ENCODE measurements around the gene TSFM. TPM values are rescaled to one million over a fixed set of nuclear protein-coding genes. Genes with fewer than 3 reads are reported as not detected.

Gene TSFM
- total and polyA plus RNA-seq, 2 donors (not counting 1 experiment from before 2014, with no cell fraction given), result 15.5 to 16.8 TPM

DNA sequence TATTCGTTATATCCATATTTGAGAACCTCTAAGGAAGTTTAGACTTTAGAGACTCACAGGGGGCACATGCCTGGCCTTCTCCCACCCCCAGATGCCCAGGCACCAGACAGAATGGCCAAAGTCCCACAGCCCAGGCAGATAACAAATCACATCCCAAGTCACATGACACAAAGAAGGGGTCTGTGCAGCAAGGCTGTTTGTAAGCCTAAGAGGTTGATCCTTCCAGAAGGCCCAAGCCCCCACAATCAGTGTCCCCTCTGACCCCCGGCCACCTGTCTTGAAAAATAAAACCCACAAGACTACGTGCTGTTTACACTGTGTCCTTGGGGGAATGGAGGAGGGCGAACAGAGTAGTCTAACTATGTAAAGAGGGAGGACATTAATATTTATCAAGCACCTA is 58.9 kb downstream of the TSFM start:
- peak overlapping the region; percentile 6 for H3K27ac ChIP-seq (ENCODE audit: insufficient read depth, low read length)
- no peak for DNase-seq (ENCODE audit: low read depth in 2 of 2)
- H3K27me3 ChIP-seq (ENCODE audit: control insufficient read depth, insufficient read depth, low read length), result no peaks in the 10 kb centered on the region
- peak overlapping the region in 2 of 4 experiments; percentile 86 to 98 for H3K4me3 ChIP-seq (replicated peaks in 1 of 4; ENCODE audit: control extremely low read depth in 1 of 4, insufficient read depth in 1 of 4, low read depth in 3 of 4, low read length in 4 of 4)
- TF ChIP-seq, protein P1, sequence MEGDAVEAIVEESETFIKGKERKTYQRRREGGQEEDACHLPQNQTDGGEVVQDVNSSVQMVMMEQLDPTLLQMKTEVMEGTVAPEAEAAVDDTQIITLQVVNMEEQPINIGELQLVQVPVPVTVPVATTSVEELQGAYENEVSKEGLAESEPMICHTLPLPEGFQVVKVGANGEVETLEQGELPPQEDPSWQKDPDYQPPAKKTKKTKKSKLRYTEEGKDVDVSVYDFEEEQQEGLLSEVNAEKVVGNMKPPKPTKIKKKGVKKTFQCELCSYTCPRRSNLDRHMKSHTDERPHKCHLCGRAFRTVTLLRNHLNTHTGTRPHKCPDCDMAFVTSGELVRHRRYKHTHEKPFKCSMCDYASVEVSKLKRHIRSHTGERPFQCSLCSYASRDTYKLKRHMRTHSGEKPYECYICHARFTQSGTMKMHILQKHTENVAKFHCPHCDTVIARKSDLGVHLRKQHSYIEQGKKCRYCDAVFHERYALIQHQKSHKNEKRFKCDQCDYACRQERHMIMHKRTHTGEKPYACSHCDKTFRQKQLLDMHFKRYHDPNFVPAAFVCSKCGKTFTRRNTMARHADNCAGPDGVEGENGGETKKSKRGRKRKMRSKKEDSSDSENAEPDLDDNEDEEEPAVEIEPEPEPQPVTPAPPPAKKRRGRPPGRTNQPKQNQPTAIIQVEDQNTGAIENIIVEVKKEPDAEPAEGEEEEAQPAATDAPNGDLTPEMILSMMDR (conservative IDR thresholded peaks at IDR 0.05 in 1 of 2, IDR thresholded peaks at IDR 0.05 in 1 of 2; ENCODE audit: low read depth in 1 of 2, low read length in 2 of 2), result no peak
- TF ChIP-seq EZH2 (IDR thresholded peaks at IDR 0.05; ENCODE audit: low read length, missing control alignments), result no peak
- H3K9me3 ChIP-seq (ENCODE audit: control insufficient read depth, insufficient read depth, low read depth, low read length), result no peaks in the 10 kb centered on the region
- H4K20me1 ChIP-seq (ENCODE audit: control insufficient read depth, extremely low read depth, insufficient read depth, low read length), result peaks cover 6% of the 10 kb centered on the region
- H3K4me1 ChIP-seq (ENCODE audit: control insufficient read depth, extremely low read depth, insufficient read depth, low read length), result peaks cover 49% of the 10 kb centered on the region
- H3K4me2 ChIP-seq (ENCODE audit: extremely low read depth, insufficient read depth, low read length), result peak overlapping the region; percentile 70
- H2AFZ ChIP-seq (ENCODE audit: low read length), result no peak overlapping the region
- no peak overlapping the region for H3K9ac ChIP-seq (ENCODE audit: insufficient read depth, low read length)
- no peaks in the 10 kb centered on the region for H3K36me3 ChIP-seq (ENCODE audit: control insufficient read depth, insufficient read depth, low read length)
- H3K79me2 ChIP-seq (ENCODE audit: control insufficient read depth, insufficient read depth, low read length), result peaks cover 98% of the 10 kb centered on the region

- Histone ChIP-seq H3K9me3 (ENCODE audit: control insufficient read depth, insufficient read depth, low read depth, low read length) (no peaks in the 10 kb centered on the region), H3K4me1 (ENCODE audit: control insufficient read depth, extremely low read depth, insufficient read depth, low read length) (peaks cover 45% of the 10 kb centered on the region), H2AFZ (ENCODE audit: low read length) (no peak overlapping the region), H3K4me2 (ENCODE audit: extremely low read depth, insufficient read depth, low read length) (peak overlapping the region; percentile 96), H4K20me1 (ENCODE audit: control insufficient read depth, extremely low read depth, insufficient read depth, low read length) (peaks cover 6% of the 10 kb centered on the region), H3K36me3 (ENCODE audit: control insufficient read depth, insufficient read depth, low read length) (no peaks in the 10 kb centered on the region), H3K79me2 (ENCODE audit: control insufficient read depth, insufficient read depth, low read length) (peaks cover 87% of the 10 kb centered on the region), H3K27ac (ENCODE audit: insufficient read depth, low read length) (no peak overlapping the region), H3K9ac (ENCODE audit: insufficient read depth, low read length) (no peak overlapping the region), H3K4me3 (replicated peaks in 1 of 4; ENCODE audit: control extremely low read depth in 1 of 4, insufficient read depth in 1 of 4, low read depth in 3 of 4, low read length in 4 of 4) (peak overlapping the region; percentile 43 to 98 (median 72)), H3K27me3 (ENCODE audit: control insufficient read depth, insufficient read depth, low read length) (no peaks in the 10 kb centered on the region)
- no peak for TF ChIP-seq EZH2 (IDR thresholded peaks at IDR 0.05; ENCODE audit: low read length, missing control alignments)
- TF ChIP-seq, protein P1 (conservative IDR thresholded peaks at IDR 0.05 in 1 of 2, IDR thresholded peaks at IDR 0.05 in 1 of 2; ENCODE audit: low read depth in 1 of 2, low read length in 2 of 2), result no peak
- DNase-seq (ENCODE audit: low read depth in 2 of 2), result no peak
These were observed 60.0 kb downstream of the TSFM start for GRCh38 chr12:57842342-57843294.

GRCh38 chr12:57844709-57845477 is 62.3 kb downstream of the TSFM start:
- H3K4me2 ChIP-seq (ENCODE audit: extremely low read depth, insufficient read depth, low read length), result peak overlapping the region; percentile 96
- H3K27ac ChIP-seq (ENCODE audit: insufficient read depth, low read length), result peak overlapping the region; percentile 95
- H3K4me3 ChIP-seq (replicated peaks in 1 of 4; ENCODE audit: control extremely low read depth in 1 of 4, insufficient read depth in 1 of 4, low read depth in 3 of 4, low read length in 4 of 4), result peak overlapping the region; percentile 59 to 98 (median 90)
- peaks cover 31% of the 10 kb centered on the region for H3K4me1 ChIP-seq (ENCODE audit: control insufficient read depth, extremely low read depth, insufficient read depth, low read length)
- TF ChIP-seq, protein P1 (conservative IDR thresholded peaks at IDR 0.05 in 1 of 2, IDR thresholded peaks at IDR 0.05 in 1 of 2; ENCODE audit: low read depth in 1 of 2, low read length in 2 of 2), result no peak
- TF ChIP-seq EZH2 (IDR thresholded peaks at IDR 0.05; ENCODE audit: low read length, missing control alignments), result no peak
- peak overlapping the region; percentile 96 for H3K9ac ChIP-seq (ENCODE audit: insufficient read depth, low read length)
- no peaks in the 10 kb centered on the region for H3K36me3 ChIP-seq (ENCODE audit: control insufficient read depth, insufficient read depth, low read length)
- DNase-seq (ENCODE audit: low read depth in 2 of 2), result peak; percentile 73 to 96
- H3K27me3 ChIP-seq (ENCODE audit: control insufficient read depth, insufficient read depth, low read length), result no peaks in the 10 kb centered on the region
- peaks cover 65% of the 10 kb centered on the region for H3K79me2 ChIP-seq (ENCODE audit: control insufficient read depth, insufficient read depth, low read length)
- no peak overlapping the region for H2AFZ ChIP-seq (ENCODE audit: low read length)
- H4K20me1 ChIP-seq (ENCODE audit: control insufficient read depth, extremely low read depth, insufficient read depth, low read length), result peaks cover 6% of the 10 kb centered on the region
- no peaks in the 10 kb centered on the region for H3K9me3 ChIP-seq (ENCODE audit: control insufficient read depth, insufficient read depth, low read depth, low read length)

All from fibroblast of lung (primary cell).